Ovary (tissue), 3 donors: ENCODE data around the gene ACP7.

Experiments
- EP300 ChIP-seq: sonication (generic); formaldehyde crosslinking; IDR thresholded peaks from one replicate; pipeline ENCODE4 v1.6.1; 2017; ENCODE audit warnings: antibody characterized with exemption
- POLR2A ChIP-seq: fragments of 450-650 bp; IDR thresholded peaks from one replicate; pipeline ENCODE4 v1.6.1; 2017; ENCODE audit warnings: antibody characterized with exemption, mild to moderate bottlenecking, moderate library complexity
- TF ChIP-seq, protein P1 (sequence below), 3 donors: fragments of 450-650 bp in 2 of 3; fragments of 200-600 bp in 1 of 3; IDR thresholded peaks; one replicate each; pipeline versions ENCODE4 v1.5.1 to v1.8.0; 2016 to 2022; ENCODE audit warnings: antibody characterized with exemption in 3 of 3, mild to moderate bottlenecking in 1 of 3
- donor health status: DM: no; HTN: no; CAD: no.

DNA sequence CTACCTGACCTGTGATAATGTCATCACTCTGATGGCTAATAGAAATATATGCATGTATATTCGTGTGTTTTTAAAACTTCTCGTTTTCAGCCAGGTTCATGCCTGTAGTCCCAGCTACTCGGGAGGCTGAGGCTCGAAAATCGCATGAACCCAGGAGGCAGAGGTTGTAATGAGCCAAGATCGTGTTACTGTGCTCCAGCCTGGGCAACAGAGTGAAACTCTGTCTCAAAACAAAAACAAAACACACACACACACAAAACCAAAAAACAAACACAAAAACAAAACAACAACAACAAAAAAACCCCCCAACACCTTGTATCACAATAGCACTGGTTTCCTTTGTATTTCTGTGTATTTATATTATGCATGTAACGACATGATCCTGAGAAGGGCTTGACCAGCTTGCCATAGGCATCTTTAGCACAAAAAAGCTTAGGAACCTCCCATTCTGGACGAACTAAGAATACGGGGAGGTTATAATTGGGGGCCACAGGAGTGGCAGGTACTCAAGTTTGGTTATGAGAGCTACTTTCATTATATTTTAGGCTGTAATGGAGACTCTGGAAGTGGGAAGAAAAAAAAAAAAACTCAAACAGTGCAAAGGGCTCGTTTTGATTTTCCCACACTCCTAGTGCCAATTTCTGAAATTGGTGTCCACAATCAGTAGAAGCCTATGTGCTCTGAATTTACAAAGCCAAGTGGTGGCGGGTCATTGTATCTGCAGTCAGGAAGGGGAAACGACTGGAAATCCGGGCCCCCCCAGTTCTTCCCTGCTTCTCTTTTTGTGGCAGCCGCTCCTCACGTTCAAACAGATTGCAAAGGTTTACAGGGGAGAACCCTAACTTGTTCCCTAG, 1.2 kb upstream of the ACP7 start:
- TF ChIP-seq, protein P1, sequence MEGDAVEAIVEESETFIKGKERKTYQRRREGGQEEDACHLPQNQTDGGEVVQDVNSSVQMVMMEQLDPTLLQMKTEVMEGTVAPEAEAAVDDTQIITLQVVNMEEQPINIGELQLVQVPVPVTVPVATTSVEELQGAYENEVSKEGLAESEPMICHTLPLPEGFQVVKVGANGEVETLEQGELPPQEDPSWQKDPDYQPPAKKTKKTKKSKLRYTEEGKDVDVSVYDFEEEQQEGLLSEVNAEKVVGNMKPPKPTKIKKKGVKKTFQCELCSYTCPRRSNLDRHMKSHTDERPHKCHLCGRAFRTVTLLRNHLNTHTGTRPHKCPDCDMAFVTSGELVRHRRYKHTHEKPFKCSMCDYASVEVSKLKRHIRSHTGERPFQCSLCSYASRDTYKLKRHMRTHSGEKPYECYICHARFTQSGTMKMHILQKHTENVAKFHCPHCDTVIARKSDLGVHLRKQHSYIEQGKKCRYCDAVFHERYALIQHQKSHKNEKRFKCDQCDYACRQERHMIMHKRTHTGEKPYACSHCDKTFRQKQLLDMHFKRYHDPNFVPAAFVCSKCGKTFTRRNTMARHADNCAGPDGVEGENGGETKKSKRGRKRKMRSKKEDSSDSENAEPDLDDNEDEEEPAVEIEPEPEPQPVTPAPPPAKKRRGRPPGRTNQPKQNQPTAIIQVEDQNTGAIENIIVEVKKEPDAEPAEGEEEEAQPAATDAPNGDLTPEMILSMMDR (IDR thresholded peaks at IDR 0.05) = no peak
- TF ChIP-seq POLR2A (no peak), EP300 (no peak)
